GM18507 (cell line): ENCODE measurements around the gene CCRL2.
"Not testable (repeated sequence)": the region's sequence is repeated elsewhere in the genome, so short reads cannot be mapped to it uniquely, and the experiment has no call there.

Source experiments
- DNase-seq: peaks from one replicate; pipeline ENCODE4 v3.0.0; 2011; ENCODE audit warnings: low read depth; ENCODE audit not compliant: insufficient read length; ENCODE audit errors: extremely low spot score
- FAIRE-seq: peaks from 2 replicates; lab custom pipeline; 2011; peaks lifted over from hg19 to GRCh38; lab: Jason Lieb, UNC

Gene CCRL2

GRCh38 chr3:46400000-46400734 is 6.9 kb upstream of the CCRL2 start:
- DNase-seq (no peak), FAIRE-seq (no peak)

GRCh38 chr3:46400846-46401245 is 6.2 kb upstream of the CCRL2 start:
- DNase-seq (no peak), FAIRE-seq (no peak)

- DNase-seq (no peak), FAIRE-seq (no peak)
Observed at GRCh38 chr3:46401579-46401978, 5.5 kb upstream of the CCRL2 start.

DNA sequence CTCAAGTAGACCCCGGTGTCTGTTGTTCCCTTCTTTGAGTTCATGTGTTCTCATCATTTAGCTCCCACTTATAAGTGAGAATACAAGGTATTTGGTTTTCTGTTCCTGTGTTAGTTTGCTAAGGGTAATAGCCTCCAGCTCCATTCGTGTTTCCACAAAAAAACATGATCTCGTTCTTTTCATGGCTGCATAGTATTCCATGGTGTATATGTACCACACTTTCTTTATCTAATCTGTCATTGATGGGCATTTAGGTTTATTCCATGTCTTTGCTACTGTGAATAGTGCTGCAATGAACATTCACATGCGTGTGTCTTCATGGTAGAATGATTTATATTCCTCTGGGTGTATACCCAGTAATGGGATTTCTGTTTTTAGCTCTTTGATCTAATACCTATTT is 4.2 kb upstream of the CCRL2 start:
- not testable (repeated sequence) for DNase-seq, FAIRE-seq

DNA sequence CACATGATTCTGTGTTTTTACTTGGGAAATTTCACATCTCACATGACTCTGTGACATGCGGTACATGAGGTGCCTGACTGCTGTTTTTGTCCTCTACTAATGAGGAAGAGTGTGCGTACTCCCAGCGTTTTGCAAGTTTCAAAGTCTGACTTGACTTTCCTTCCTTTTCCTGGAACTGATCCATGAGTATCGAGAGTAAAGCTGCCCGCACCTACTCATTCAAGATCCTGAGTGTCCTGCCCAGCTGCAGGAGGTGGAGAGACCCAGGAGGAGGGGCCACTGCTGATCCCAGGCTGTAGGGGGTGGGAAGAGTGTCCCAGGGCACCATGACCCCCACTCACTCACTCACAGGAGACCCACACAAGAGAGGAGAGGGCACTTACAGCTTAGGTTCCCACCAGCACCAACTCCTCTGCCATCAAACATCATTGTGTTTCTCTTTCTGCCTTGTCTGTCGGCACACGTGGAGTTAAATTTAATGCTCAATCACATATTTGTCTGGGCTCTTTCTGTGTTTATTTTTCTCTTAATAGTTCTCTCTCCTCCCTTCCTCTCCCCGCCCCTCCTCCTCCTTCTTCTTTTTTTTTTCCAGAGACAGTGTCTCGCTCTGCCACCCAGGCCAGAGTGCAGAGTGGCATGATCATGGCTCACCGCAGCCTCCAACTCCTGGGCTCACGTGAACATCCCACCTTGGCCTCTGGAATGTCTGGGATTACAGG is 1.6 kb upstream of the CCRL2 start:
- FAIRE-seq (no peak), DNase-seq (no peak)

GRCh38 chr3:46406443-46406787 is 644 bp upstream of the CCRL2 start:
- DNase-seq = no peak
- no peak for FAIRE-seq

- FAIRE-seq = no peak
- no peak for DNase-seq
Observed at GRCh38 chr3:46407970-46408369, 911 bp downstream of the CCRL2 start.

DNA sequence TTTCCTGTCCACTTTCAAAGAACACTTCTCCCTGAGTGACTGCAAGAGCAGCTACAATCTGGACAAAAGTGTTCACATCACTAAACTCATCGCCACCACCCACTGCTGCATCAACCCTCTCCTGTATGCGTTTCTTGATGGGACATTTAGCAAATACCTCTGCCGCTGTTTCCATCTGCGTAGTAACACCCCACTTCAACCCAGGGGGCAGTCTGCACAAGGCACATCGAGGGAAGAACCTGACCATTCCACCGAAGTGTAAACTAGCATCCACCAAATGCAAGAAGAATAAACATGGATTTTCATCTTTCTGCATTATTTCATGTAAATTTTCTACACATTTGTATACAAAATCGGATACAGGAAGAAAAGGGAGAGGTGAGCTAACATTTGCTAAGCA is 1.8 kb downstream of the CCRL2 start:
- DNase-seq = no peak
- FAIRE-seq = no peak

DNA sequence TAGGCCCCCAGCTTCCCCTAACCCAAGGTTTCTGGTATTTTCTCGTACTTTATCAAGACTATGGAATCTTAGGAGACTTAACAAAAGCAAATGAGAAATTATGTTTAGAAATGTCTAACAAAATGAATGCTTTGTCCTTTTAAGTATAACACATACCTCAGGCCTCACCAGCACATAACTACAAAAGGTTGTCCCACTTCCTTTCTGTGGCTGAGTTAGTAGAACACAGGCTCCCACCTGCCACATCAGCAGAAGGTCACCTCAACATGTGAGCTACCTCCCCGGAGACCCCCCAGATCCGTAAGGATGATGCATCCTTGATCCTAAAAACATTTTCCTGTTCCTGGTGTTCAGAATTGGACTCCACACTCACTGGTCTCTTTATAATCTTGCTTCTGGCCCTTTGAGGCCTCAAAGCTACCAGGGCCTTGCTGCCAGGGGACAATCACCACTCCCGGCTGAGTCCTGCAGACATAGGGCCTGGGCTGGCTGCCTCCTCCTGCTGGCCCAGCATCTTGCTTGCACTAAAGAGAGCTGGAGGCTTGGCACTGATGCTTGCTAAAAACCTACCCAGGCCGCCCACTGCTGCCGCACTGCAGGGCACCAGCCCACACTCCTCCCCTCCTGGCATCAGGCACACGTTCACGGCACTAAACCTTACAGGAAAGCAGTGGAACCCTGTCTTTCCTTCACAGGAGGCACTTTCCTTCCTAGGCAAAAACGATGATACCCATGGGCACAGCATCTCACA is 2.9 kb downstream of the CCRL2 start:
- FAIRE-seq = no peak
- DNase-seq = no peak

DNA sequence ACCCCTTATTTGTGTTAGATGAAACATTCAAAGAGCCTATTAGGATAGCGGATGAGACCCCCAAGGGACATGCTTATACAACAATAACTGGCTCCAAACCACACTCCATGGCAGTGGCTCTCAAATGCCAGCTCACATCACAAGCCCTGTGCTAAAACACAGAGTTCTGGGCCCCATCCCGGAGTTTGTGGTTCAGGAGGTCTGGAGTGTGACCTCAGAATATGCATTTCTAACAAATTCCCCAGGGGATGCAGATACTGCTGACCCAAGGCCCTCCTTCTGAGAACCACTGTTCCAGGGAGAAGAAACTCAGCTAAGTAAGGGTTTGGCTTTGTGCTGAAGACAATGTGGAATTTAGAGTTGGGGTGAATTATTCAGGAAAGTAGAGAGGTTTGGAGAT is 3.6 kb downstream of the CCRL2 start:
- DNase-seq = no peak
- FAIRE-seq = no peak

DNA sequence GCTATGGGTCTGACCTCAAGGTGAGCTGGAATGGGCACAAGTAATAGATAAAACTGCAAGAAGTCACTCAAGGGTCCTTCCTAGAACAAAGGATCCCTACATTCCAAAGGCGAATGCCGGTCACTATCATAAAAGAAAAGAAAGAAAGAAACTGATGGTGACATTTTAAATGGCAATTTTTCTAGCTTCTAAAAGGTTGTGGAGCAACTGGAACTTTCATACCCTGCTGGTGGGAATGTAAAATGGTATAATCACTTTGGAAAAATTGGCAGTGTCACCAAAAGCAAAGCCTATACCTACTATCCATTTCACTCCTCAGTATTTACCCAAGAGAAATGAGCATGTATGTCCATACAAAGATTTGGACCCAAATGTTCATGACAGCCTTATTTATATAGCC is 4.2 kb downstream of the CCRL2 start:
- DNase-seq (no peak), FAIRE-seq (no peak)

- DNase-seq = no peak
- FAIRE-seq = no peak
Observed at GRCh38 chr3:46412786-46413298, 5.8 kb downstream of the CCRL2 start.

- DNase-seq (no peak), FAIRE-seq (no peak)
Observed at GRCh38 chr3:46413951-46414350, 6.9 kb downstream of the CCRL2 start.

DNA sequence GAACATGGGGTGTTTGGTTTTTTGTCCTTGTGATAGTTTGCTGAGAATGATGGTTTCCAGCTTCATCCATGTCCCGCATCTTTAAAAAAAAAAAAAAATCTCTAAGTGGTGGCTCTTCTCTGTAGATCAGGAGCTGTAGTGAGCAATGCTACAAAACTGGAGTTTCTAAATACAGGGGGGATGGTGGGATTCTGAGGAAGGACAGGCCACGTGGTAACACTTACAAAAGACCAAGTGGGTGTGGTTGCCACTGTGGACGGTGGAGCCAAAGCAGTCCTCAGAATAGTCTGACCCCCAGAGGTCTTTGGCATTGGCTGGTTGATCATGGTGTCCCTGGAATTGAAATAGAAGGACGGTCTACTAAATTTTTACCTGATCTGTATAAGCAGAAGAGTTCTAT is 7.7 kb downstream of the CCRL2 start:
- no peak for FAIRE-seq
- DNase-seq = no peak

DNA sequence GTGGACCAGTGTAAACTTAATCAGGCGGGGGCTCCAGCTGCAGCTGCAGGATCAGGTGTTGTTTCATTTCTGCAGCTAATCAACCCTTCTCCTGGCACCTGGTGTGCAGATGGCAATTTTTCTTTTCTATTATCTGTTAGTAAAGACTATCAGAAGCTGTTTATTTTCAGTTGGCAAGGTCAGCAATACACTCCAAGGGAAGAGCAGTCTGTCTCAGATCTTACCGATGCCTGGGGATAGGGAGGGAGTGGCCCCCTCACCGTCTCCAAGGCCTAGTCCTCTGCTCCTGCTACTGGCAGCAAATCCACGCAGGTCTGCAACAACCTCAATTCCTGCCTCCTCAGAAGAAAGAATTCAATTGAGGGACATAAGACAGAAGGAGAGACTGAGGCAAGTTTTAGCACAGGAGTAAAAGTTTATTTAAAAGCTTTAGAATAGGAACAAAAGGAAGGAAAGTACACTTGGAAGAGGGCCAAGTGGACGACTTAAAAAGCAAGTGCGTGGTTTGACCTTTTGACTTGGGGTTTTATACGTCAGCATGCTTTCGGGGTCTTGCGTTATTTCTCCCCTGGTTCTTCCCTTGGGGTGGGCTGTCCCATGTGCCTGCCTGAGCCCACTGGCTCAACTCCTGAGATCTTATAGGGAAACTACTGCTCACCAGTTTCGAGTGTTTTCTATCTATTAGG is 9.2 kb downstream of the CCRL2 start:
- no peak for FAIRE-seq
- no peak for DNase-seq

DNA sequence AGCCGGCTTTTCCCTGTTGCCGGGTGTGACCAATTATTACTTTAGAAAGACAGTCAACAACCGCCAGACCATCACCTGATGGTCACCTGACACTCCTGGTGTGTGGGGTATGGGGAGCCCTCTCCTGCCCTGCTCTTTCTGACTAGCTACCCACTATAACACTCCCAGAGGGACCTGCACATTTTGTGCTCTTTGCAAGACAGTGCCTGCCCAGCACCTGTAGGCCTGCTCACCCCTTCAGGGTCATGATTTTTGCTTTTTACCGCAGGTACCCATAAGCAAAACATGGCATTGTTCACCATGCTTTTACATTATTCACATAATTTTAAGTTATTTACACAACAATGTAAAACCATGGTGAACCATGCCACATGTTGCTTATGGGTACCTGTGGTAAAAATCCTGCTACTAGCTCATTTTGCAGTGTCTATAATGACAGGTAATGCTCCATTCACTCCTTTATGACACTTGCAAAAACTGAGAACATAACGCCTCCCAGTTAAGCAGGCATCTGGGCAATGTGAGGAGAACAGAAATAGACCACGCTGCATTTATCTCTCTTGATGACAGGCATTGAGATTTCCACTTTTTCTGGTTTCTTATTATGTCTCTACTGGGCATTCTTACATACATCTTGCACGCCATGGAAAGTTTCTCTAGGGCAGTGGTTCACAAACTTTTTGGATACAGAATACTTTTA is 9.9 kb downstream of the CCRL2 start:
- DNase-seq = no peak
- FAIRE-seq = no peak

DNA sequence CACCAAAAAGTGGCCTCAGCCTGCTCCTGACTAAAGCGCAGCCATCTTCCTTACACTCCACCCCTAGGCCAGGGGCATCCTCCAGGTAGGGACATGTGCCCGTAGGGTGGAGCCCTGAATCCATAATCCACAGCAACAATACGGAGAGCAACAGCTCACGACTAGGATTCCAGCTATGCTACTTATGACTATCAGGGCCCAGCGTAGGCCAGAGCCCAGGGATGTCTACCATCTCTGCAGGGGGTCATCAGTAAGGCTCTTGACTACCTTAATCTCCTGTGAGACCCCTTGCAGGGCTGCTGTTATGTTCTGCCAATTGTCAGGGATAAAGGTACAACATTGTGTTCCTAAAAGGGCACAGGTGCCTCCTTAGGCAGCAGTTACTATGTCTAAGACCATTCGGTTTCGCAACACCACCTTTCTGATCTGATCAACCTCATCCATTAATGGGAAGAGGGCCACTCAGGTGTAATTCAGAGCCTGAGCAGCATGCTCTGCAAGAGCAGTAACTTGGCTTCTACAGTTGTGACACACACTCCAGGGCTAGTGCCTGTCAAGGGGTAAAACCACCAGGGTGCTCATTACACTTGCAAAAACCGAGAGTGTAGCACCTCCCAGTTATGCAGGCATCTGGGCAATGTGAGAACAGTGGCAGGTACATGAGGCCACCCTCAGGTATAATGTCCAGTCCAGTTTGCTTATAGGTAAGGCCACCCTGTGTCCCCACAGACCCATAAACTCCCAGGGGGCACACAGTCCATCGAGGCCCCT is 11.0 kb downstream of the CCRL2 start:
- FAIRE-seq (no peak), DNase-seq (no peak)

DNA sequence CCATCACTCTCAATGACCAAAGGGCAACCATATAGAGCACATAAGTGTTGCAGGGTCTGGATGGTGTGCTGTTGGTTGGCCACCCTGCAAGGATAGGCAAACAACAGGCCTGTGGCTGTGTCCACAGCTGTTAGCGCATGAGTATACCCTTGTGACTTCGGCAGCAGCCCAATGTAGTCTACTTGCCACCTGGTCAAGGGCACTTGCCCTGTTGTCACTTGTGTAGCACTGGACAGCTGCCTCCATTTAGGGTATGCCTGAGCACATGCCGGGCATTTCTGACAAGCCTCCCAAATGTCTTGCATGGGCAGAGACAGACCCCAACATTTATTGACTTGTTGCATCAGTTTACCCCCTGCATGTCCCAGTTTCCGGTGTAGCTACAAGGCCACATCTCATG is 12.8 kb downstream of the CCRL2 start:
- FAIRE-seq = no peak
- no peak for DNase-seq

DNA sequence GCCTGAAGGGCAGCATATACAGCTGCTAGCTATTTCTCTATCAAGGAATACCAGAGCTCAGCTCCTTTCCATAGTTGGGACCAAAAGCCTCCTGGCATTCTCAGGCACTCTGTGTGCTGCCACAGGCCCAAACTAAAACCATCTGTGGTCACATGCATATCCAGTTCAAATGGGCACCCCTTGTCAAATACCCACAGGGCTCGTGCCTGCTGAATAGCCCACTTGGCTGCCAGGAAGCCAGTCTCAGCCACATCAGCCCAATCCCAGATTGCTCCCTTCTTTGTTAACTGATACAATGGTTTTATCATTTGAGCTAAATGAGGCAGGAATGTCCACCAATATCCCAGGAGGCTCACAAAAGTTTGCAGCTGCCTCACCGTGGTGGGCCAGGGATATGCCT is 13.9 kb downstream of the CCRL2 start:
- FAIRE-seq (no peak), DNase-seq (no peak)
